ENCODE measurements around the gene CCS. TPM values are rescaled to one million over a fixed set of nuclear protein-coding genes. Genes with fewer than 3 reads are reported as not detected.
A peak's percentile ranks its signal among the peaks of the same experiment; 100 is the strongest.

The CCS gene
- total RNA-seq, 4 donors from 2014 or later: 27.8 to 50.7 (median 34.8) TPM

DNA sequence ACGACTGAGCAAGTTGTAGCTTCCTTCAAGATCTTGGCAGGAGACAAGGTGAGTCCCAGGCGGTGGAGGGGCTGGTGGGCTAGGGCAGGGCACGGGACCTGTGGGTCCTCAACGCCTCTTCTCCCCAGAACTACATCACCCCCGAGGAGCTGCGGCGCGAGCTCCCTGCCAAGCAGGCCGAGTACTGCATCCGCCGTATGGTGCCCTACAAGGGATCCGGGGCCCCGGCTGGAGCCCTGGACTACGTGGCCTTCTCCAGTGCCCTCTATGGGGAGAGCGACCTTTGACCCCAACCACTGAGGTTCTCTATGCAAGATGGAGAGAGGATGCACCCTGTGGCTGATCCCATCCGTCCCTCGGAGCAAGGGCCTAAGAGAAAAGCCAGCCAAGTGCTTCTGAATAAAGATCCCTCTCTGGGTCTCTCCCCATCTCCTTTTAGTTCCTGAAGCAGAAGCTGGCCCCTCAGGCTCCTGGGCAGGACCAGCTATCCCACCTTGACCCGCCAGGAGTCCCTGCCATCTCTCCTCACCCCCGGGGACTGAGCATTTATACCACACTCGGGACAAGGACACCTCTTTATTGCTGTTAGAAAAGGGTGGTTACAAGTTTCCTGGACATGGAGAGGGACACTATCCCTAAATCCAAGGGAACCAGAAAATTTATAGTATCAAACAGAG is 29.9 kb upstream of the CCS start:
- Histone ChIP-seq H3K36me3 (peaks cover 5 to 40% (median 31%) of the 10 kb centered on the region in 4 donors), H3K9me3 (no peaks in the 10 kb centered on the region), H3K27me3 (no peaks in the 10 kb centered on the region), H3K4me1 (peaks cover 13 to 28% (median 23%) of the 10 kb centered on the region in 4 donors), H3K27ac (replicated peaks in 1 of 4) (no peak overlapping the region), H3K4me3 (no peak overlapping the region)
- WGBS: 92% methylated on average over 17 of the region's 20 CpGs
- no peak for DNase-seq (ENCODE audit: extremely low spot score)
- TF ChIP-seq, protein P1, sequence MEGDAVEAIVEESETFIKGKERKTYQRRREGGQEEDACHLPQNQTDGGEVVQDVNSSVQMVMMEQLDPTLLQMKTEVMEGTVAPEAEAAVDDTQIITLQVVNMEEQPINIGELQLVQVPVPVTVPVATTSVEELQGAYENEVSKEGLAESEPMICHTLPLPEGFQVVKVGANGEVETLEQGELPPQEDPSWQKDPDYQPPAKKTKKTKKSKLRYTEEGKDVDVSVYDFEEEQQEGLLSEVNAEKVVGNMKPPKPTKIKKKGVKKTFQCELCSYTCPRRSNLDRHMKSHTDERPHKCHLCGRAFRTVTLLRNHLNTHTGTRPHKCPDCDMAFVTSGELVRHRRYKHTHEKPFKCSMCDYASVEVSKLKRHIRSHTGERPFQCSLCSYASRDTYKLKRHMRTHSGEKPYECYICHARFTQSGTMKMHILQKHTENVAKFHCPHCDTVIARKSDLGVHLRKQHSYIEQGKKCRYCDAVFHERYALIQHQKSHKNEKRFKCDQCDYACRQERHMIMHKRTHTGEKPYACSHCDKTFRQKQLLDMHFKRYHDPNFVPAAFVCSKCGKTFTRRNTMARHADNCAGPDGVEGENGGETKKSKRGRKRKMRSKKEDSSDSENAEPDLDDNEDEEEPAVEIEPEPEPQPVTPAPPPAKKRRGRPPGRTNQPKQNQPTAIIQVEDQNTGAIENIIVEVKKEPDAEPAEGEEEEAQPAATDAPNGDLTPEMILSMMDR (IDR thresholded peaks at IDR 0.05): no peak
- TF ChIP-seq POLR2AphosphoS5 (IDR thresholded peaks at IDR 0.05) (no peak), POLR2A (IDR thresholded peaks at IDR 0.05; ENCODE audit: low read depth) (no peak), EP300 (IDR thresholded peaks at IDR 0.05) (no peak)
- intact Hi-C loops (cut with DNase I): loop anchor here (10.0 kb wide), 1 partner anchor 282 kb away; the partner anchor contains the start of gene RCE1

DNA sequence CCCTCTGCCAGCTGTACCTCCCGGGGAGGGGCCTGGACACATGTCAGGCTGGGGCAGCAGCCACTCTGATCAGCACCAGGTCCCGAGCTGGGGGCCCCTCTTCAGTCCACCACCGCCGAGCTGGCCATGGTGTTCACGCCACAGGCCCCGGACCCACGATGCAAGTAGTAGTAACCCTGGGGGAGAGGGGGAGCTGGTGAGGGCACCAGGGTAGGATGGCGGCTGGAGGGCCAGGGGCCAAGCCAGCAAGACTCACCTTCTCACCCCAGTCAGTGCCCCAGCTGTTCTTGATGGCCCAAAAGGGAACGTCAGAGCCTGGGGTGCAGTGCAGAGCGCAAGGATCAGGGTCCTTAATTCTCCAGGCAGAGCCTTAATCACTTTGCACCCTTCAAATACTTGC is 29.2 kb upstream of the CCS start:
- intact Hi-C loops (cut with DNase I): loop anchor here (10.0 kb wide), 1 partner anchor 281 kb away; the partner anchor contains the start of gene RCE1
- Histone ChIP-seq H3K4me3 (no peak overlapping the region), H3K27ac (replicated peaks in 1 of 4) (no peak overlapping the region), H3K4me1 (peaks cover 14 to 29% (median 27%) of the 10 kb centered on the region in 4 donors), H3K9me3 (no peaks in the 10 kb centered on the region), H3K36me3 (peaks cover 5 to 40% (median 31%) of the 10 kb centered on the region in 4 donors), H3K27me3 (no peaks in the 10 kb centered on the region)
- WGBS: 70% methylated on average over 2 of the region's 10 CpGs
- no peak for DNase-seq (ENCODE audit: extremely low spot score)
- TF ChIP-seq POLR2A (IDR thresholded peaks at IDR 0.05; ENCODE audit: low read depth) (no peak), POLR2AphosphoS5 (IDR thresholded peaks at IDR 0.05) (no peak), EP300 (IDR thresholded peaks at IDR 0.05) (no peak)
- TF ChIP-seq, protein P1 (IDR thresholded peaks at IDR 0.05): no peak

DNA sequence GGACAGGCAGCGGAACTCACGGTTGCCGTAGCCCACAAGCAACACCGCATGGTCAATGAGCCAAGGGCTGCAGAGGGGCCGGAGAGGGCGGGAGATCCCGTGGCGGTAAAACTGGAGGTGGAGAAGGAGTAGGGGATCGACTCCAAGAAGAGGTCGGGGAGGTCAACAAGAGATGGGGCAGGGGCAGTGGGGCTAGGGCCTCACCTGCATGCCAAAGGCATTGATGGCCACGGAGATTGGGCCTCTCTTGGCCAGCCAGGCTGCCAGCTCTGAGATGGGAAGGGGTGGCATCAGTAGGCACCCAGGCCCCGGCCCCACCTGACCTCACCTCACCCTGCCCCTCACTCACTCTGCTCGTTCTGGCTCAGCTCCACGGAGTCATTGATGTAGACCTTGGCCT is 28.4 kb upstream of the CCS start:
- DNase-seq (ENCODE audit: extremely low spot score): no peak
- intact Hi-C loops (cut with DNase I): loop anchor here (10.0 kb wide), 1 partner anchor 280 kb away; the partner anchor contains the start of gene RCE1
- 86% methylated on average over 12 of the region's 14 CpGs for WGBS
- Histone ChIP-seq H3K4me1 (peaks cover 10 to 25% (median 22%) of the 10 kb centered on the region in 4 donors), H3K9me3 (no peaks in the 10 kb centered on the region), H3K36me3 (peaks cover 5 to 40% (median 31%) of the 10 kb centered on the region in 4 donors), H3K27me3 (no peaks in the 10 kb centered on the region), H3K27ac (replicated peaks in 1 of 4) (no peak overlapping the region), H3K4me3 (no peak overlapping the region)
- TF ChIP-seq POLR2AphosphoS5 (IDR thresholded peaks at IDR 0.05) (no peak), POLR2A (IDR thresholded peaks at IDR 0.05; ENCODE audit: low read depth) (no peak), EP300 (IDR thresholded peaks at IDR 0.05) (no peak)

DNA sequence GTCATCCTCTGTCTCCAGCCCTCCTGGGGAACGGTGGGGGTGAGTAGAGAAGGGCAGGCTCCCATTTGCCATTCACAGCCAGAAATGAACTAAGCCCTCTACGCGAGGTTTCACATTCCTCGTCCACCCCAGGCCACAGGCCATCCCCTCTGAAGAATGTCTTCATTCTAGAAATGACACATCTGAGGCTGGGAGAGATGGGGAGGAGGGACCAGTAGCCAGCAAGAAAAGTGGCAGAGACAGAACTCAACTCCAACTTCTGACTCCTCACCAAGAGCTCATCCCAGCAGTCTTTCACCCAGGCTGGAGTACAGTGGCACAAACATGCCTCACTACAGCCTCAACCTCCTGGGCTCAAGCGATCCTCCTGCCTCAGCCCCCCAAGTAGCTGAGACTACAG is 28.0 kb upstream of the CCS start:
- Histone ChIP-seq H3K27me3 (no peaks in the 10 kb centered on the region), H3K4me3 (no peak overlapping the region), H3K9me3 (no peaks in the 10 kb centered on the region), H3K36me3 (peaks cover 5 to 40% (median 31%) of the 10 kb centered on the region in 4 donors), H3K27ac (replicated peaks in 1 of 4) (no peak overlapping the region), H3K4me1 (peaks cover 10 to 23% (median 21%) of the 10 kb centered on the region in 4 donors)
- TF ChIP-seq, protein P1 (IDR thresholded peaks at IDR 0.05): no peak
- TF ChIP-seq POLR2A (IDR thresholded peaks at IDR 0.05; ENCODE audit: low read depth) (no peak), POLR2AphosphoS5 (IDR thresholded peaks at IDR 0.05) (no peak), EP300 (IDR thresholded peaks at IDR 0.05) (no peak)
- WGBS: 92% methylated on average over 4 of the region's 5 CpGs
- DNase-seq (ENCODE audit: extremely low spot score): peak; percentile 72
- intact Hi-C loops (cut with DNase I): loop anchor here (10.0 kb wide), 1 partner anchor 280 kb away; the partner anchor contains the start of gene RCE1

DNA sequence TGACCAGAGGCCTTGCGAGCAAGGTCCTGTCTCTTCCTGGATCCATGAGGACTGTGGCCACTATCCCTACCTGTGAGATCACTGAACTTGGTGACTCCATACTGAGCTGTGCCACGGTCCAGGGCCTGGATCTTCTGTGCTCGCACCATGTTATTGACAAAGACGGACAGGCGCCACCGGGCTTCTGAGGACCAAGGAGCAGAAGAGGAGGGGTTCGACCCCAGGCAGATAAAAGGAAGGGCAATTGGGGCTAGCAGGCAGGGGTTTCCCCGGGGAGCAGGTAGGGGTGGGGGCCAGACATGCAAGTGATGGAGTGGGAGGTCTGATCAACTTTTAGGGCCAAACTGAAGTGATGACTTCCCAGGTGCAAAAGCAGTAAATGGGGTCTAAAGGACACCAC is 26.8 kb upstream of the CCS start:
- no peaks in the 10 kb centered on the region for H3K27me3 ChIP-seq
- no peak for TF ChIP-seq EP300 (IDR thresholded peaks at IDR 0.05)
- TF ChIP-seq, protein P1 (IDR thresholded peaks at IDR 0.05): no peak
- no peak for TF ChIP-seq POLR2AphosphoS5 (IDR thresholded peaks at IDR 0.05)
- TF ChIP-seq POLR2A (IDR thresholded peaks at IDR 0.05; ENCODE audit: low read depth): no peak
- no peak overlapping the region for H3K4me3 ChIP-seq
- H3K27ac ChIP-seq (replicated peaks in 1 of 4): no peak overlapping the region
- peaks cover 10 to 23% (median 21%) of the 10 kb centered on the region in 4 donors for H3K4me1 ChIP-seq
- DNase-seq (ENCODE audit: extremely low spot score): no peak
- no peaks in the 10 kb centered on the region for H3K9me3 ChIP-seq
- intact Hi-C loops (cut with DNase I): loop anchor here (10.0 kb wide), 1 partner anchor 279 kb away; the partner anchor contains the start of gene RCE1
- WGBS: 93% methylated on average over 8 of the region's 8 CpGs
- peaks cover 5 to 40% (median 31%) of the 10 kb centered on the region in 4 donors for H3K36me3 ChIP-seq

All from esophagus muscularis mucosa (tissue), 4 donors.